Limb (tissue), 2 donors: ENCODE data around the gene WDR44.
"Not testable (repeated sequence)": the region's sequence is repeated elsewhere in the genome, so short reads cannot be mapped to it uniquely, and the experiment has no call there.

Source experiments
- DNase-seq, 2 donors: peaks; one replicate each; pipeline ENCODE4 v3.0.0-alpha.2; 2016; ENCODE audit errors: extremely low spot score in 2 of 2

WDR44 gene

GRCh38 chrX:118480172-118480571 lies 134.3 kb downstream of the WDR44 start:
- no peak for DNase-seq

GRCh38 chrX:118482384-118482783 lies 136.5 kb downstream of the WDR44 start:
- not testable (repeated sequence) for DNase-seq

- DNase-seq: no peak
Observed at GRCh38 chrX:118484216-118484903, 138.5 kb downstream of the WDR44 start.

- DNase-seq: not testable (repeated sequence)
Observed at GRCh38 chrX:118486693-118487092, 140.8 kb downstream of the WDR44 start.

- DNase-seq: no peak
Observed at GRCh38 chrX:118493016-118493415, 147.1 kb downstream of the WDR44 start.

GRCh38 chrX:118493653-118494297 lies 147.9 kb downstream of the WDR44 start:
- DNase-seq: no peak

GRCh38 chrX:118495061-118495921 lies 149.4 kb downstream of the WDR44 start, which contains the start of gene DOCK11:
Gene DOCK11, plus strand, starts transcription at chrX:118495815. Its CDS starts 157 bp downstream, at chrX:118495972.
- peak; percentile 67 to 78 for DNase-seq

- DNase-seq: peak in 1 of 2 donors; percentile 47
Observed at GRCh38 chrX:118495958-118496762, 150.3 kb downstream of the WDR44 start.

GRCh38 chrX:118496763-118497079 lies 150.8 kb downstream of the WDR44 start:
- no peak for DNase-seq

- no peak for DNase-seq
Observed at GRCh38 chrX:118497180-118497818, 151.4 kb downstream of the WDR44 start.

GRCh38 chrX:118498351-118498750 lies 152.4 kb downstream of the WDR44 start:
- DNase-seq: no peak

- DNase-seq: no peak
Observed at GRCh38 chrX:118498755-118499154, 152.8 kb downstream of the WDR44 start.

- DNase-seq: peak in 1 of 2 donors; percentile 41
Observed at GRCh38 chrX:118499295-118499694, 153.4 kb downstream of the WDR44 start.
